ENCODE results near the gene DBP.
"Not testable (repeated sequence)": the region's sequence is repeated elsewhere in the genome, so short reads cannot be mapped to it uniquely, and the experiment has no call there.

Gene DBP

GRCh38 chr19:48633148-48634035 is 3.8 kb downstream of the DBP start:
- H3K4me2 ChIP-seq (ENCODE audit: low read length), result no peak overlapping the region
- no peak overlapping the region for H3K23ac ChIP-seq (ENCODE audit: low read length)
- H2AFZ ChIP-seq (ENCODE audit: insufficient read depth, low read length, poor library complexity), result no peak overlapping the region
- peaks cover 15% of the 10 kb centered on the region for H3K27me3 ChIP-seq (ENCODE audit: insufficient read depth, low read length)
- peaks cover 3% of the 10 kb centered on the region for H3K9me3 ChIP-seq (ENCODE audit: insufficient read depth, low read depth, low read length)
- H3K36me3 ChIP-seq (ENCODE audit: control insufficient read depth in 1 of 2, insufficient read depth in 2 of 2, low read length in 2 of 2), result no peaks in the 10 kb centered on the region
- no peak overlapping the region for H2AK5ac ChIP-seq (ENCODE audit: low read length)
- no peak overlapping the region for H2BK120ac ChIP-seq (ENCODE audit: insufficient read depth, low read length, poor library complexity)
- DNase-seq, result no peak
- WGBS (ENCODE audit: extremely low coverage, insufficient coverage, insufficient read length), result no CpG with 5 or more reads among the region's 22 CpGs
- no peak overlapping the region for H3K27ac ChIP-seq (ENCODE audit: low read depth, low read length)
- no peak overlapping the region for H3K4me3 ChIP-seq (ENCODE audit: low read depth, low read length)
- H3K79me2 ChIP-seq (ENCODE audit: control insufficient read depth, insufficient read depth, low read length, poor library complexity), result no peaks in the 10 kb centered on the region
- H4K8ac ChIP-seq (ENCODE audit: low read depth, low read length), result no peak overlapping the region
- no peak overlapping the region for H4K12ac ChIP-seq (ENCODE audit: low read depth, low read length)
- H3K14ac ChIP-seq (ENCODE audit: low read length), result no peak overlapping the region
- no peak overlapping the region for H2BK12ac ChIP-seq (ENCODE audit: low read length)
- no peak overlapping the region for H4K91ac ChIP-seq (ENCODE audit: low read depth, low read length)
- peaks cover 25 to 46% of the 10 kb centered on the region in 2 experiments for H3K4me1 ChIP-seq (ENCODE audit: control insufficient read depth in 1 of 2, insufficient read depth in 2 of 2, low read length in 2 of 2)
- peaks cover 4% of the 10 kb centered on the region for H3K79me1 ChIP-seq (ENCODE audit: low read length)
- H3K9ac ChIP-seq (ENCODE audit: low read length), result no peak overlapping the region
- no peak overlapping the region for H3K4ac ChIP-seq (ENCODE audit: low read depth, low read length)
- no peak overlapping the region for H3K18ac ChIP-seq (ENCODE audit: low read length)
- no peak overlapping the region for H2BK5ac ChIP-seq (ENCODE audit: low read depth, low read length, poor library complexity)

GRCh38 chr19:48632692-48633147 is 4.5 kb downstream of the DBP start:
- H2AFZ ChIP-seq (ENCODE audit: insufficient read depth, low read length, poor library complexity), result no peak overlapping the region
- H3K79me2 ChIP-seq (ENCODE audit: control insufficient read depth, insufficient read depth, low read length, poor library complexity), result no peaks in the 10 kb centered on the region
- no peak overlapping the region for H3K4me2 ChIP-seq (ENCODE audit: low read length)
- no peak overlapping the region for H4K8ac ChIP-seq (ENCODE audit: low read depth, low read length)
- no peak overlapping the region for H3K4me3 ChIP-seq (ENCODE audit: low read depth, low read length)
- H3K14ac ChIP-seq (ENCODE audit: low read length), result no peak overlapping the region
- H3K36me3 ChIP-seq (ENCODE audit: control insufficient read depth in 1 of 2, insufficient read depth in 2 of 2, low read length in 2 of 2), result no peaks in the 10 kb centered on the region
- DNase-seq, result no peak
- no peak overlapping the region for H3K23ac ChIP-seq (ENCODE audit: low read length)
- H3K79me1 ChIP-seq (ENCODE audit: low read length), result peaks cover 4% of the 10 kb centered on the region
- no peak overlapping the region for H2BK5ac ChIP-seq (ENCODE audit: low read depth, low read length, poor library complexity)
- H3K4me1 ChIP-seq (ENCODE audit: control insufficient read depth in 1 of 2, insufficient read depth in 2 of 2, low read length in 2 of 2), result peaks cover 25 to 44% of the 10 kb centered on the region in 2 experiments
- no peak overlapping the region for H3K27ac ChIP-seq (ENCODE audit: low read depth, low read length)
- H3K9me3 ChIP-seq (ENCODE audit: insufficient read depth, low read depth, low read length), result peaks cover 3% of the 10 kb centered on the region
- no peak overlapping the region for H3K4ac ChIP-seq (ENCODE audit: low read depth, low read length)
- H4K91ac ChIP-seq (ENCODE audit: low read depth, low read length), result no peak overlapping the region
- no peak overlapping the region for H2BK12ac ChIP-seq (ENCODE audit: low read length)
- H3K9ac ChIP-seq (ENCODE audit: low read length), result no peak overlapping the region
- H2AK5ac ChIP-seq (ENCODE audit: low read length), result no peak overlapping the region
- no peak overlapping the region for H4K12ac ChIP-seq (ENCODE audit: low read depth, low read length)
- no peak overlapping the region for H3K18ac ChIP-seq (ENCODE audit: low read length)
- peaks cover 15% of the 10 kb centered on the region for H3K27me3 ChIP-seq (ENCODE audit: insufficient read depth, low read length)
- H2BK120ac ChIP-seq (ENCODE audit: insufficient read depth, low read length, poor library complexity), result no peak overlapping the region

DNA sequence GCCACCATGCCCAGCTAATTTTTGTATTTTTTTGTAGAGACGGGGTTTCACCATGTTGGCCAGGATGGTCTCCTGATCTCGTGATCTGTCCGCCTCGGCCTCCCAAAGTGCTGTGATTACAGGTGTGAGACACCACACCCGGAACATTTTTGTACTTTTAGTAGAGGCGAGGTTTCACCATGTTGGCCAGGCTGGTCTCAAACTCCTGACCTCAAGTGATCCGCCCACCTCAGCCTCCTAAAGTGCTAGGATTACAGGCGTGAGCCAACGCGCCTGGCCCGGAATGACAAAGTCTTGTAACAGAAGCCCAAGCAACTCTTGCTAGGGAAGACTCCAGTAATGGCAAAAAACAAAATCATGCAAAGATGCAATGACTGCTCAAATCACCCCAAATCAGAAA is 4.9 kb downstream of the DBP start:
- H3K79me1 ChIP-seq (ENCODE audit: low read length); H2AK5ac ChIP-seq (ENCODE audit: low read length); H3K23ac ChIP-seq (ENCODE audit: low read length); H3K14ac ChIP-seq (ENCODE audit: low read length); H2BK5ac ChIP-seq (ENCODE audit: low read depth, low read length, poor library complexity); H3K9me3 ChIP-seq (ENCODE audit: insufficient read depth, low read depth, low read length); H3K4ac ChIP-seq (ENCODE audit: low read depth, low read length); H4K12ac ChIP-seq (ENCODE audit: low read depth, low read length); H3K18ac ChIP-seq (ENCODE audit: low read length); H2BK120ac ChIP-seq (ENCODE audit: insufficient read depth, low read length, poor library complexity); H2AFZ ChIP-seq (ENCODE audit: insufficient read depth, low read length, poor library complexity); H4K91ac ChIP-seq (ENCODE audit: low read depth, low read length); H3K36me3 ChIP-seq (ENCODE audit: control insufficient read depth in 1 of 2, insufficient read depth in 2 of 2, low read length in 2 of 2); H4K8ac ChIP-seq (ENCODE audit: low read depth, low read length); DNase-seq; H3K4me3 ChIP-seq (ENCODE audit: low read depth, low read length); H3K27ac ChIP-seq (ENCODE audit: low read depth, low read length); H3K79me2 ChIP-seq (ENCODE audit: control insufficient read depth, insufficient read depth, low read length, poor library complexity); H2BK12ac ChIP-seq (ENCODE audit: low read length); H3K9ac ChIP-seq (ENCODE audit: low read length); H3K4me2 ChIP-seq (ENCODE audit: low read length): not testable (repeated sequence)
- peaks cover 15% of the 10 kb centered on the region for H3K27me3 ChIP-seq (ENCODE audit: insufficient read depth, low read length)
- WGBS (ENCODE audit: extremely low coverage, insufficient coverage, insufficient read length), result no CpG with 5 or more reads among the region's 11 CpGs
- H3K4me1 ChIP-seq (ENCODE audit: control insufficient read depth in 1 of 2, insufficient read depth in 2 of 2, low read length in 2 of 2), result peaks cover 25 to 41% of the 10 kb centered on the region in 2 experiments

DNA sequence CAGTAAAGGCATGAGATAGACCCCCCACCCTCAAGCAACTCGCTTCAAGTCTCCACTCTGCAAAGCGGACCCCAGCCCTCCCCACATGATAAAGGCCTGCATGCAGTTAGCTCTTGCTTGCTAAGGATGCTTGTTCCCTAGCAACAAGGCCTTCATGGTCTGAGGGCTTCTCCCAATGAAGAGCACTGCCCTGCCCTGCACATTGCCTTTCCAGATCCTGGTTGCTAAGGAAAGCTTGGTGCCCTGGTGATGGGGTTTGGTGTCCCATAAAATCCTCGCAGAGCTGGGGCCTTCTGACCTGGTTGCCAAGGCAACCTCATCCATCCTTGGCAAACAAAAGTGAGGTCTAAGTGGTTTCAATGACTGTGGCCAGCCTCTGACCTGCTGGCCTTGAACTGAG is 6.0 kb downstream of the DBP start:
- H3K27ac ChIP-seq (ENCODE audit: low read depth, low read length), result no peak overlapping the region
- peaks cover 3% of the 10 kb centered on the region for H3K9me3 ChIP-seq (ENCODE audit: insufficient read depth, low read depth, low read length)
- H4K8ac ChIP-seq (ENCODE audit: low read depth, low read length), result no peak overlapping the region
- peaks cover 2 to 3% of the 10 kb centered on the region in 2 experiments for H3K36me3 ChIP-seq (ENCODE audit: control insufficient read depth in 1 of 2, insufficient read depth in 2 of 2, low read length in 2 of 2)
- H3K4me1 ChIP-seq (ENCODE audit: control insufficient read depth in 1 of 2, insufficient read depth in 2 of 2, low read length in 2 of 2), result peaks cover 18 to 37% of the 10 kb centered on the region in 2 experiments
- H3K27me3 ChIP-seq (ENCODE audit: insufficient read depth, low read length), result peaks cover 6% of the 10 kb centered on the region
- H3K14ac ChIP-seq (ENCODE audit: low read length), result no peak overlapping the region
- no peak overlapping the region for H2BK12ac ChIP-seq (ENCODE audit: low read length)
- H4K12ac ChIP-seq (ENCODE audit: low read depth, low read length), result no peak overlapping the region
- peaks cover 4% of the 10 kb centered on the region for H3K79me1 ChIP-seq (ENCODE audit: low read length)
- DNase-seq, result no peak
- peak overlapping the region; percentile 63 for H3K4me2 ChIP-seq (ENCODE audit: low read length)
- H3K4ac ChIP-seq (ENCODE audit: low read depth, low read length), result no peak overlapping the region
- WGBS (ENCODE audit: extremely low coverage, insufficient coverage, insufficient read length), result no CpG with 5 or more reads among the region's 3 CpGs
- no peak overlapping the region for H3K23ac ChIP-seq (ENCODE audit: low read length)
- no peak overlapping the region for H3K4me3 ChIP-seq (ENCODE audit: low read depth, low read length)
- H3K18ac ChIP-seq (ENCODE audit: low read length), result no peak overlapping the region
- no peak overlapping the region for H2AFZ ChIP-seq (ENCODE audit: insufficient read depth, low read length, poor library complexity)
- no peak overlapping the region for H4K91ac ChIP-seq (ENCODE audit: low read depth, low read length)
- H3K9ac ChIP-seq (ENCODE audit: low read length), result no peak overlapping the region
- H2BK120ac ChIP-seq (ENCODE audit: insufficient read depth, low read length, poor library complexity), result no peak overlapping the region
- H2AK5ac ChIP-seq (ENCODE audit: low read length), result no peak overlapping the region
- no peaks in the 10 kb centered on the region for H3K79me2 ChIP-seq (ENCODE audit: control insufficient read depth, insufficient read depth, low read length, poor library complexity)
- H2BK5ac ChIP-seq (ENCODE audit: low read depth, low read length, poor library complexity), result no peak overlapping the region

Measured in trophoblast cell (in vitro differentiated cells and primary cell).